SK-N-SH (cell line): ENCODE measurements around the gene CENPU. TPM values are rescaled to one million over a fixed set of nuclear protein-coding genes. Genes with fewer than 3 reads are reported as not detected.

ENCODE experiments used
- CTCF ChIA-PET: fragments of 300-600, 350-600 bp; formaldehyde crosslinking; extraction: SDS; loops from one replicate; lab custom pipeline; 2021; lab: Yijun Ruan, JAX
- POLR2A ChIA-PET: fragments of 350-600 bp; sonication (Branson Sonifier 250); formaldehyde crosslinking; extraction: SDS; loops from one replicate; lab custom pipeline; 2020; ENCODE audit warnings: antibody characterized with exemption, inconsistent platforms; lab: Yijun Ruan, JAX
- DNase-seq: peaks from one replicate; pipeline ENCODE4 v3.0.0; 2012
- H2AFZ ChIP-seq: fragments of 200-600 bp; sonication (generic); 2 replicates; pipeline ENCODE4 v1.8.1; 2016; ENCODE audit warnings: antibody characterized with exemption, mild to moderate bottlenecking, low read depth
- H3F3A ChIP-seq: fragments of 200-600 bp; sonication (generic); replicated peaks from 2 replicates; pipeline ENCODE3; 2016; ENCODE audit warnings: antibody characterized with exemption, mild to moderate bottlenecking; ENCODE audit not compliant: insufficient read depth
- H3K27ac ChIP-seq, 2 experiments: fragments of 200-500 bp in 1 of 2; fragments of 200-600 bp in 1 of 2; sonication (Bioruptor generic) in 1 of 2; sonication (generic), shearing (Covaris generic) in 1 of 2; 2 replicates each; pipeline versions ENCODE4 v1.5.1 to v1.6.1; 2014 to 2016; ENCODE audit warnings: low read depth in 2 of 2, inconsistent platforms in 1 of 2, low read length in 1 of 2, mild to moderate bottlenecking in 1 of 2, mixed read lengths in 1 of 2
- H3K27me3 ChIP-seq: fragments of 200-600 bp; sonication (generic), shearing (Covaris generic); 2 replicates; pipeline ENCODE4 v1.6.1; 2016; ENCODE audit warnings: mixed run types; ENCODE audit not compliant: insufficient read depth
- H3K36me3 ChIP-seq, 2 experiments: fragments of 200-500 bp in 1 of 2; fragments of 200-600 bp in 1 of 2; sonication (Bioruptor generic) in 1 of 2; sonication (generic) in 1 of 2; replicated peaks in 1 of 2; 2 replicates each; pipeline versions ENCODE3 to v1.5.1; 2014 to 2016; ENCODE audit warnings: low read length in 1 of 2, mild to moderate bottlenecking in 1 of 2; ENCODE audit not compliant: insufficient read depth in 2 of 2, control insufficient read depth in 1 of 2
- H3K4me1 ChIP-seq, 2 experiments: fragments of 200-500 bp in 1 of 2; fragments of 200-600 bp in 1 of 2; sonication (Bioruptor generic) in 1 of 2; sonication (generic), shearing (Covaris generic) in 1 of 2; 2 replicates each; pipeline versions ENCODE4 v1.5.1 to v1.6.1; 2014 to 2016; ENCODE audit warnings: low read depth in 1 of 2, low read length in 1 of 2, mixed run types in 1 of 2; ENCODE audit not compliant: insufficient read depth in 2 of 2, control insufficient read depth in 1 of 2
- H3K4me2 ChIP-seq: fragments of 200-600 bp; sonication (generic), shearing (Covaris generic); 2 replicates; pipeline ENCODE4 v1.6.1; 2017; ENCODE audit warnings: mixed run types
- H3K4me3 ChIP-seq, 2 experiments: fragments of 200-500 bp in 1 of 2; fragments of 200-600 bp in 1 of 2; sonication (Bioruptor generic) in 1 of 2; sonication (generic), shearing (Covaris generic) in 1 of 2; 2 replicates each; pipeline versions ENCODE4 v1.5.1 to v1.8.1; 2014 to 2016; ENCODE audit warnings: low read depth in 2 of 2, inconsistent platforms in 1 of 2, low read length in 1 of 2, mild to moderate bottlenecking in 1 of 2, mixed read lengths in 1 of 2, moderate library complexity in 1 of 2
- H3K79me2 ChIP-seq: fragments of 200-600 bp; sonication (generic); 2 replicates; pipeline ENCODE4 v1.8.1; 2017; ENCODE audit warnings: mild to moderate bottlenecking; ENCODE audit not compliant: insufficient read depth
- H3K9ac ChIP-seq: fragments of 200-600 bp; sonication (generic); 2 replicates; pipeline ENCODE4 v1.6.1; 2017; ENCODE audit warnings: mixed run types
- H3K9me2 ChIP-seq: fragments of 200-600 bp; sonication (generic); 2 replicates; pipeline ENCODE4 v1.6.1; 2017; ENCODE audit warnings: mixed run types
- H3K9me3 ChIP-seq: fragments of 200-600 bp; sonication (generic); 2 replicates; pipeline ENCODE4 v1.6.1; 2017; ENCODE audit warnings: mixed run types, mild to moderate bottlenecking, moderate library complexity
- H4K20me1 ChIP-seq: fragments of 200-600 bp; sonication (generic); 2 replicates; pipeline ENCODE4 v1.6.1; 2017; ENCODE audit warnings: mild to moderate bottlenecking, mixed run types; ENCODE audit not compliant: insufficient read depth
- ELF1 ChIP-seq: IDR thresholded peaks from 2 replicates; pipeline ENCODE4 v1.4.0; 2012
- EP300 ChIP-seq, 2 experiments: IDR thresholded peaks; 2 replicates each; pipeline versions ENCODE4 v1.4.0 to v1.6.1; 2012; ENCODE audit warnings: borderline replicate concordance in 1 of 2, low read depth in 1 of 2, low read length in 1 of 2
- GABPA ChIP-seq: IDR thresholded peaks from 2 replicates; pipeline ENCODE4 v1.4.0; 2012; ENCODE audit warnings: low read depth, mild to moderate bottlenecking
- GATA2 ChIP-seq: sonication (generic); formaldehyde crosslinking; IDR thresholded peaks from 2 replicates; pipeline ENCODE4 v1.5.0; 2020; ENCODE audit warnings: mild to moderate bottlenecking, missing genetic modification reagents
- MEF2A ChIP-seq: IDR thresholded peaks from 2 replicates; pipeline ENCODE4 v1.4.0; 2012; ENCODE audit warnings: low read depth, borderline replicate concordance
- NRF1 ChIP-seq: IDR thresholded peaks from 2 replicates; pipeline ENCODE4 v1.6.1; 2012; ENCODE audit warnings: low read depth, mild to moderate bottlenecking, low read length
- POLR2AphosphoS5 ChIP-seq: IDR thresholded peaks from 2 replicates; pipeline ENCODE4 v1.6.1; 2012; ENCODE audit warnings: low read depth, low read length
- RAD21 ChIP-seq: IDR thresholded peaks from 2 replicates; pipeline ENCODE4 v1.6.1; 2012; ENCODE audit warnings: mild to moderate bottlenecking, low read length
- RXRA ChIP-seq: IDR thresholded peaks from 2 replicates; pipeline ENCODE4 v1.4.0; 2012; ENCODE audit warnings: low read depth, mild to moderate bottlenecking, borderline replicate concordance
- SIN3A ChIP-seq: IDR thresholded peaks from 2 replicates; pipeline ENCODE4 v1.6.1; 2012; ENCODE audit warnings: low read depth, mild to moderate bottlenecking, low read length, moderate library complexity, borderline replicate concordance
- SMC3 ChIP-seq: IDR thresholded peaks from 2 replicates; pipeline ENCODE4 v1.6.1; 2012; ENCODE audit warnings: low read depth, low read length, improper control_type of control experiment
- TAF1 ChIP-seq: IDR thresholded peaks from 2 replicates; pipeline ENCODE4 v1.6.1; 2012; ENCODE audit warnings: low read depth, mild to moderate bottlenecking, low read length, moderate library complexity, borderline replicate concordance
- TCF12 ChIP-seq: IDR thresholded peaks from 2 replicates; pipeline ENCODE4 v1.4.0; 2012
- YY1 ChIP-seq: IDR thresholded peaks from 2 replicates; pipeline ENCODE4 v1.4.0; 2012; ENCODE audit warnings: low read depth, mild to moderate bottlenecking
- WGBS: methylation state at CpG from one replicate; pipeline ENCODE4 v1.1.6; 2017; ENCODE audit warnings: low lambda C conversion rate; 5-methylcytosine and 5-hydroxymethylcytosine counted together
- polyA plus RNA-seq, 3 experiments: library from polyadenylated mRNA; depleted of rRNA; stranded (reverse); fragments of >200 nt; gene quantifications; 2 replicates each; pipeline ENCODE4 v1.2.3, GENCODE V29; 2012
- TF ChIP-seq, protein P1 (sequence below): fragments of 200-600 bp; sonication (generic); IDR thresholded peaks from 2 replicates; pipeline ENCODE4 v1.6.1; 2017; ENCODE audit warnings: antibody characterized with exemption, mild to moderate bottlenecking, moderate library complexity
- TF ChIP-seq, protein P2 (sequence below): IDR thresholded peaks from 2 replicates; pipeline ENCODE4 v1.4.0; 2012; ENCODE audit warnings: low read depth, borderline replicate concordance
- TF ChIP-seq, protein P3 (sequence below): IDR thresholded peaks from 2 replicates; pipeline ENCODE4; 2012
- TF ChIP-seq, protein P4 (sequence below): IDR thresholded peaks from 2 replicates; pipeline ENCODE4 v1.4.0; 2012; ENCODE audit warnings: low read depth, borderline replicate concordance

Gene CENPU
- polyA plus RNA-seq, 1 of the 3 experiments (the other 2 are of a cell fraction), result 8.7 TPM

DNA sequence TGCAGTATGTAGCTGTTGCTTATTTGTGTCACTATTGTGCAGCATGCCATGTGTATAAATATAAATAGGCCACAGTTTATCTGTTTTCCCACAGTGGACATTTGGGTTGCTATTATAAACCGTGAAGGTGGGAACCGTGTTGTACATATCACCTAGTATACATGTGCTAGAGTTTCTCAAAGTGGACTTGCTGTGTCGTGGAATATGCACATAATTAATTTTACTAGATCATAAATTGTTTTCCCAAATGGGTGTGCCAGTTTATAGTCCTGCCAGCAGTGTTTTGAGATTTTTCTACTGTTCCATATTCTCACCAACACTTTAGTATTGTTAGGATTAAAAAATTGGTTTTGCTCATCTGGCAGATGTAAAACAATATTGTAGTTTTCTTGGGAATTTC lies 45.9 kb downstream of the CENPU start:
- 50% methylated on average over 3 of the region's 3 CpGs for WGBS
- H3K27me3 ChIP-seq, result no peaks in the 10 kb centered on the region
- peaks cover 0 to 12% of the 10 kb centered on the region in 2 experiments; a peak in 1 of 4 replicates for H3K4me1 ChIP-seq
- TF ChIP-seq TCF12, result no peak
- TF ChIP-seq RAD21, result no peak
- no peak for TF ChIP-seq POLR2AphosphoS5
- TF ChIP-seq GATA2, result no peak
- no peak for TF ChIP-seq YY1
- no peak for TF ChIP-seq NRF1
- TF ChIP-seq SIN3A, result no peak
- no peak for TF ChIP-seq TAF1
- TF ChIP-seq, protein P1, sequence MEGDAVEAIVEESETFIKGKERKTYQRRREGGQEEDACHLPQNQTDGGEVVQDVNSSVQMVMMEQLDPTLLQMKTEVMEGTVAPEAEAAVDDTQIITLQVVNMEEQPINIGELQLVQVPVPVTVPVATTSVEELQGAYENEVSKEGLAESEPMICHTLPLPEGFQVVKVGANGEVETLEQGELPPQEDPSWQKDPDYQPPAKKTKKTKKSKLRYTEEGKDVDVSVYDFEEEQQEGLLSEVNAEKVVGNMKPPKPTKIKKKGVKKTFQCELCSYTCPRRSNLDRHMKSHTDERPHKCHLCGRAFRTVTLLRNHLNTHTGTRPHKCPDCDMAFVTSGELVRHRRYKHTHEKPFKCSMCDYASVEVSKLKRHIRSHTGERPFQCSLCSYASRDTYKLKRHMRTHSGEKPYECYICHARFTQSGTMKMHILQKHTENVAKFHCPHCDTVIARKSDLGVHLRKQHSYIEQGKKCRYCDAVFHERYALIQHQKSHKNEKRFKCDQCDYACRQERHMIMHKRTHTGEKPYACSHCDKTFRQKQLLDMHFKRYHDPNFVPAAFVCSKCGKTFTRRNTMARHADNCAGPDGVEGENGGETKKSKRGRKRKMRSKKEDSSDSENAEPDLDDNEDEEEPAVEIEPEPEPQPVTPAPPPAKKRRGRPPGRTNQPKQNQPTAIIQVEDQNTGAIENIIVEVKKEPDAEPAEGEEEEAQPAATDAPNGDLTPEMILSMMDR, result no peak
- TF ChIP-seq RXRA, result no peak
- no peak for TF ChIP-seq EP300 (IDR thresholded peaks at IDR 0.05; ENCODE audit: borderline replicate concordance in 1 of 2, low read depth in 1 of 2, low read length in 1 of 2)
- no peak for TF ChIP-seq MEF2A
- no peak for TF ChIP-seq GABPA
- TF ChIP-seq, protein P2, sequence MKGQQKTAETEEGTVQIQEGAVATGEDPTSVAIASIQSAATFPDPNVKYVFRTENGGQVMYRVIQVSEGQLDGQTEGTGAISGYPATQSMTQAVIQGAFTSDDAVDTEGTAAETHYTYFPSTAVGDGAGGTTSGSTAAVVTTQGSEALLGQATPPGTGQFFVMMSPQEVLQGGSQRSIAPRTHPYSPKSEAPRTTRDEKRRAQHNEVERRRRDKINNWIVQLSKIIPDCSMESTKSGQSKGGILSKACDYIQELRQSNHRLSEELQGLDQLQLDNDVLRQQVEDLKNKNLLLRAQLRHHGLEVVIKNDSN, result no peak
- no peak for TF ChIP-seq SMC3
- TF ChIP-seq, protein P3, sequence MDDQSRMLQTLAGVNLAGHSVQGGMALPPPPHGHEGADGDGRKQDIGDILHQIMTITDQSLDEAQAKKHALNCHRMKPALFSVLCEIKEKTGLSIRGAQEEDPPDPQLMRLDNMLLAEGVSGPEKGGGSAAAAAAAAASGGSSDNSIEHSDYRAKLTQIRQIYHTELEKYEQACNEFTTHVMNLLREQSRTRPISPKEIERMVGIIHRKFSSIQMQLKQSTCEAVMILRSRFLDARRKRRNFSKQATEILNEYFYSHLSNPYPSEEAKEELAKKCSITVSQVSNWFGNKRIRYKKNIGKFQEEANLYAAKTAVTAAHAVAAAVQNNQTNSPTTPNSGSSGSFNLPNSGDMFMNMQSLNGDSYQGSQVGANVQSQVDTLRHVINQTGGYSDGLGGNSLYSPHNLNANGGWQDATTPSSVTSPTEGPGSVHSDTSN, result no peak
- no peak for TF ChIP-seq ELF1
- TF ChIP-seq, protein P4, sequence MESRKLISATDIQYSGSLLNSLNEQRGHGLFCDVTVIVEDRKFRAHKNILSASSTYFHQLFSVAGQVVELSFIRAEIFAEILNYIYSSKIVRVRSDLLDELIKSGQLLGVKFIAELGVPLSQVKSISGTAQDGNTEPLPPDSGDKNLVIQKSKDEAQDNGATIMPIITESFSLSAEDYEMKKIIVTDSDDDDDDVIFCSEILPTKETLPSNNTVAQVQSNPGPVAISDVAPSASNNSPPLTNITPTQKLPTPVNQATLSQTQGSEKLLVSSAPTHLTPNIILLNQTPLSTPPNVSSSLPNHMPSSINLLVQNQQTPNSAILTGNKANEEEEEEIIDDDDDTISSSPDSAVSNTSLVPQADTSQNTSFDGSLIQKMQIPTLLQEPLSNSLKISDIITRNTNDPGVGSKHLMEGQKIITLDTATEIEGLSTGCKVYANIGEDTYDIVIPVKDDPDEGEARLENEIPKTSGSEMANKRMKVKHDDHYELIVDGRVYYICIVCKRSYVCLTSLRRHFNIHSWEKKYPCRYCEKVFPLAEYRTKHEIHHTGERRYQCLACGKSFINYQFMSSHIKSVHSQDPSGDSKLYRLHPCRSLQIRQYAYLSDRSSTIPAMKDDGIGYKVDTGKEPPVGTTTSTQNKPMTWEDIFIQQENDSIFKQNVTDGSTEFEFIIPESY, result no peak
- peak overlapping the region; percentile 35 to 63; a peak in 3 of 4 replicates for H3K27ac ChIP-seq
- H3K79me2 ChIP-seq, result no peaks in the 10 kb centered on the region
- CTCF ChIA-PET, result no interaction called here
- no peaks in the 10 kb centered on the region for H4K20me1 ChIP-seq
- no peak overlapping the region for H3K4me3 ChIP-seq
- H3K36me3 ChIP-seq, result peaks cover 6 to 20% of the 10 kb centered on the region in 2 experiments
- H3K4me2 ChIP-seq, result peak overlapping the region; percentile 59
- POLR2A ChIA-PET, result no interaction called here
- H2AFZ ChIP-seq, result peak overlapping the region; percentile 57; the same call in 1 of the 2 replicates
- peak overlapping the region; percentile 19; the same call in 1 of the 2 replicates for H3K9ac ChIP-seq
- no peak for DNase-seq
- H3K9me3 ChIP-seq, result no peaks in the 10 kb centered on the region; the same call in 1 of the 2 replicates
- no peaks in the 10 kb centered on the region for H3K9me2 ChIP-seq
- peaks cover 10% of the 10 kb centered on the region for H3F3A ChIP-seq
